GF-D8 (cell line): ENCODE measurements around the gene KRTAP20-3.

Experiments
- DNase-seq: peaks from one replicate; lab custom pipeline; 2025; lab: John Stamatoyannopoulos, UW

Gene KRTAP20-3

GRCh38 chr21:30642564-30642963 lies at the start of gene KRTAP20-3:
TSS of gene KRTAP20-3 (plus strand) at chr21:30642864.
- DNase-seq = no peak

GRCh38 chr21:30598802-30599201 lies 43.9 kb upstream of the KRTAP20-3 start, which contains the start of gene KRTAP6-2:
TSS of gene KRTAP6-2 (minus strand) at chr21:30598902. CDS start at chr21:30598874, 28 bp downstream.
- DNase-seq = no peak

- DNase-seq = no peak
Observed at GRCh38 chr21:30600787-30601186, 41.9 kb upstream of the KRTAP20-3 start, which contains the start of gene KRTAP22-1. TSS of gene KRTAP22-1 (plus strand) at chr21:30601087.

GRCh38 chr21:30605968-30606367 lies 36.7 kb upstream of the KRTAP20-3 start:
- DNase-seq = no peak

- no peak for DNase-seq
Observed at GRCh38 chr21:30612132-30612531, 30.5 kb upstream of the KRTAP20-3 start.

GRCh38 chr21:30613836-30614235 lies 28.8 kb upstream of the KRTAP20-3 start, which contains the start of gene KRTAP6-1:
TSS of gene KRTAP6-1 (minus strand) at chr21:30613930. CDS start at chr21:30613904, 26 bp downstream.
- no peak for DNase-seq

- no peak for DNase-seq
Observed at GRCh38 chr21:30615199-30615598, 27.5 kb upstream of the KRTAP20-3 start.

GRCh38 chr21:30616125-30616524 lies 26.5 kb upstream of the KRTAP20-3 start, which contains the start of gene KRTAP20-1:
TSS of gene KRTAP20-1 (plus strand) at chr21:30616425. CDS start at chr21:30616455, 30 bp downstream.
- DNase-seq = no peak

- DNase-seq = no peak
Observed at GRCh38 chr21:30620080-30620479, 22.6 kb upstream of the KRTAP20-3 start.

- no peak for DNase-seq
Observed at GRCh38 chr21:30620522-30620921, 22.1 kb upstream of the KRTAP20-3 start, which contains the start of gene KRTAP20-4. TSS of gene KRTAP20-4 (plus strand) at chr21:30620627.

GRCh38 chr21:30623362-30623761 lies 19.3 kb upstream of the KRTAP20-3 start:
- no peak for DNase-seq

- no peak for DNase-seq
Observed at GRCh38 chr21:30625449-30626165, 17.1 kb upstream of the KRTAP20-3 start.

GRCh38 chr21:30628109-30628508 lies 14.6 kb upstream of the KRTAP20-3 start:
- no peak for DNase-seq

- DNase-seq = peak; percentile 9
Observed at GRCh38 chr21:30629200-30629599, 13.5 kb upstream of the KRTAP20-3 start.

GRCh38 chr21:30634906-30635305 lies 7.8 kb upstream of the KRTAP20-3 start, which contains the start of gene KRTAP20-2:
TSS of gene KRTAP20-2 (plus strand) at chr21:30635206. CDS start at chr21:30635264, 58 bp downstream.
- no peak for DNase-seq

GRCh38 chr21:30638686-30639085 lies 4.0 kb upstream of the KRTAP20-3 start:
- DNase-seq = no peak

GRCh38 chr21:30646904-30647414 lies 4.3 kb downstream of the KRTAP20-3 start:
- DNase-seq = no peak

GRCh38 chr21:30652891-30653290 lies 10.2 kb downstream of the KRTAP20-3 start:
- DNase-seq = no peak

- DNase-seq = no peak
Observed at GRCh38 chr21:30668776-30669175, 26.1 kb downstream of the KRTAP20-3 start.

GRCh38 chr21:30672985-30673650 lies 30.5 kb downstream of the KRTAP20-3 start:
- DNase-seq = no peak

- DNase-seq = no peak
Observed at GRCh38 chr21:30674312-30674711, 31.6 kb downstream of the KRTAP20-3 start.

GRCh38 chr21:30676737-30677136 lies 34.1 kb downstream of the KRTAP20-3 start:
- DNase-seq = no peak

GRCh38 chr21:30680586-30680985 lies 37.9 kb downstream of the KRTAP20-3 start:
- no peak for DNase-seq
